Measurements from ENCODE around the gene LEKR1. TPM values are rescaled to one million over a fixed set of nuclear protein-coding genes. Genes with fewer than 3 reads are reported as not detected.

LEKR1 gene
- total RNA-seq, 5 donors from 2014 or later (not counting 1 experiment from before 2014, with no cell fraction given), result 1.2 to 3.6 (median 2.8) TPM

DNA sequence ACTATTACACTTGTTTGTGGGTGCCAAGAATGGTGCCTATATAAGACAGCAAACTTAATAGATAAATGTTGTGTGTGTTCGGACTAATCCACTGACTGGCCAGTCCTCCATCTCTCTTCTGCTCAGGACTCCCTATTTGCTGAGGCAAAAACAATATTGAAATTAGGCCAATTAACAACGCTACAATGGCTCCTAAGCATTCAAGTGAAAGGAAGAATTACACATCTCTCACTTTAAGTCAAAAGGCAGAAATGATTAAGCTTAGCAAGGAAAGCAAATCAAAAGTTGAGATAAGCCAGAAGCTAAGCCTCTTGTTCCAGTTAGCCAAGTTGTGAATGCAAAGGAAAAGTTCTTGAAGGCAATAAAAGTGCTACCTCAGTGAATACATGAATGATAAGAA, 206.8 kb downstream of the LEKR1 start:
- POLR2A ChIA-PET, result no interaction called here
- peaks cover 18 to 22% of the 10 kb centered on the region in 2 donors for H3K27me3 Mint-ChIP-seq
- Histone ChIP-seq H3K4me3 (ENCODE audit: control insufficient read depth in 1 of 2, extremely low read depth in 1 of 2, low read length in 1 of 2) (no peak overlapping the region), H3K27ac (ENCODE audit: low read length) (no peak overlapping the region), H3K9me3 (no peaks in the 10 kb centered on the region), H3K36me3 (ENCODE audit: control insufficient read depth in 2 of 2, extremely low read depth in 1 of 2, insufficient read depth in 1 of 2, low read length in 1 of 2) (no peaks in the 10 kb centered on the region), H3K27me3 (replicated peaks in 1 of 2; ENCODE audit: control insufficient read depth in 2 of 2, extremely low read depth in 1 of 2, insufficient read depth in 2 of 2, low read length in 1 of 2) (no peaks in the 10 kb centered on the region), H3K4me1 (ENCODE audit: control insufficient read depth in 1 of 2, extremely low read depth in 1 of 2, insufficient read depth in 2 of 2, low read length in 2 of 2) (no peaks in the 10 kb centered on the region)
- no CpG with 5 or more reads among the region's 2 CpGs for WGBS (ENCODE audit: insufficient coverage)
- H3K9me3 Mint-ChIP-seq, result peaks cover 0 to 3% (median 0%) of the 10 kb centered on the region in 3 donors
- DNase-seq (no peak), ATAC-seq (replicated peaks in 1 of 4) (no peak)
- no peak overlapping the region for H3K4me3 Mint-ChIP-seq
- no peak overlapping the region for H3K27ac Mint-ChIP-seq
- H3K36me3 Mint-ChIP-seq, result no peaks in the 10 kb centered on the region
- CTCF ChIA-PET, result no interaction called here
- peaks cover 0 to 5% (median 2%) of the 10 kb centered on the region in 3 donors for H3K4me1 Mint-ChIP-seq

DNA sequence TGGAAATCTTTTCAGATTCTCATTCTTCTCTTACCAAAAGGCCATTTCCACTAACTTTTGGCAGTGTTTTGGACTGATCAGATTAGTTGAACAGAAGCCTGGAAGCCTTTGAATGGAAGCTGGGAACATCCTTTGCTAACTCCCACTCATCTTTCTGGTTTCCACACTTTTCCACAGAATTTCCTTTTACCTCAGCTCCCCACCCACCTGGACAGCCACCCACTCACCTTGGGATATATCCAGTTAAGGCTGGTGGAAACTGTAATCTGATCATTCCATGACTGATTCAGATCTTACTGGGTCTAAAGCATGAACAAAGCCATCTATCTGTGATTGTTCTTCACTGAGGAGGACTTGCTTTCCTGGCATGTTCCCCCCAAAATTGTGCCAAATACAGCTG, 214.3 kb downstream of the LEKR1 start:
- no peaks in the 10 kb centered on the region for H3K9me3 ChIP-seq
- H3K4me3 ChIP-seq (ENCODE audit: control insufficient read depth in 1 of 2, extremely low read depth in 1 of 2, low read length in 1 of 2), result no peak overlapping the region
- H3K27ac ChIP-seq (ENCODE audit: low read length), result no peak overlapping the region
- H3K4me1 ChIP-seq (ENCODE audit: control insufficient read depth in 1 of 2, extremely low read depth in 1 of 2, insufficient read depth in 2 of 2, low read length in 2 of 2), result no peaks in the 10 kb centered on the region
- Mint-ChIP-seq H3K27me3 (peaks cover 13 to 27% of the 10 kb centered on the region in 2 donors), H3K4me3 (no peak overlapping the region), H3K4me1 (no peaks in the 10 kb centered on the region), H3K27ac (no peak overlapping the region), H3K36me3 (no peaks in the 10 kb centered on the region), H3K9me3 (peaks cover 0 to 3% (median 0%) of the 10 kb centered on the region in 3 donors)
- ATAC-seq (replicated peaks in 1 of 4) (no peak), DNase-seq (no peak)
- H3K36me3 ChIP-seq (ENCODE audit: control insufficient read depth in 2 of 2, extremely low read depth in 1 of 2, insufficient read depth in 1 of 2, low read length in 1 of 2), result no peaks in the 10 kb centered on the region
- H3K27me3 ChIP-seq (replicated peaks in 1 of 2; ENCODE audit: control insufficient read depth in 2 of 2, extremely low read depth in 1 of 2, insufficient read depth in 2 of 2, low read length in 1 of 2), result peaks cover 0 to 3% of the 10 kb centered on the region in 2 experiments
- ChIA-PET CTCF (no interaction called here), POLR2A (no interaction called here)

DNA sequence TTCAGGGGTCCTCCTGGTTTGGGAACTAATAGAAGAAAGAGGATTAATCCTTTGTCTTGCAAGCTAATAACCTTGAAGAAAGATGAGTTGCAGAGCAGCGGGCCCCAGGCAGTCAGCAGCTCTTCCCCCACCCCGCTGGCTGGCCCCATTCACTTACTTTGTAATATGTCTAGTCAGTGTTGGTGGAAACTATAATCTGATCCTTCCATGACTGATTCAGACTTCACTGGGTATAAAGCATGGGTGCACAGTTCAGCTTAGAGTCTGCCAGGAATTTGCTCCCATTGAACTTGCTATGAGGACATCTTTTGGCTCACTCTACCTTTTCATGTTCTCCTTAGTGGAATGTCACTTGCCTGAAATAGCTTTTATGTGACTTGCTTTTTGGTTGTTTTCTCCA, 216.1 kb downstream of the LEKR1 start:
- Mint-ChIP-seq H3K4me1 (no peaks in the 10 kb centered on the region), H3K27ac (no peak overlapping the region), H3K36me3 (no peaks in the 10 kb centered on the region), H3K9me3 (no peaks in the 10 kb centered on the region), H3K4me3 (no peak overlapping the region), H3K27me3 (peaks cover 13 to 29% of the 10 kb centered on the region in 2 donors)
- H3K36me3 ChIP-seq (ENCODE audit: control insufficient read depth in 2 of 2, extremely low read depth in 1 of 2, insufficient read depth in 1 of 2, low read length in 1 of 2), result no peaks in the 10 kb centered on the region
- H3K9me3 ChIP-seq, result no peaks in the 10 kb centered on the region
- CTCF ChIA-PET, result no interaction called here
- H3K27me3 ChIP-seq (replicated peaks in 1 of 2; ENCODE audit: control insufficient read depth in 2 of 2, extremely low read depth in 1 of 2, insufficient read depth in 2 of 2, low read length in 1 of 2), result peaks cover 0 to 5% of the 10 kb centered on the region in 2 experiments
- no peaks in the 10 kb centered on the region for H3K4me1 ChIP-seq (ENCODE audit: control insufficient read depth in 1 of 2, extremely low read depth in 1 of 2, insufficient read depth in 2 of 2, low read length in 2 of 2)
- no CpG with 5 or more reads among the region's 2 CpGs for WGBS (ENCODE audit: insufficient coverage)
- DNase-seq (no peak), ATAC-seq (replicated peaks in 1 of 4) (no peak)
- no peak overlapping the region for H3K4me3 ChIP-seq (ENCODE audit: control insufficient read depth in 1 of 2, extremely low read depth in 1 of 2, low read length in 1 of 2)
- no peak overlapping the region for H3K27ac ChIP-seq (ENCODE audit: low read length)
- POLR2A ChIA-PET, result interaction anchor here in 1 of 2 donors (0.6 kb wide), 1 partner anchor 334 kb away, joined by 3 read pairs; no protein-coding TSS in a partner anchor

DNA sequence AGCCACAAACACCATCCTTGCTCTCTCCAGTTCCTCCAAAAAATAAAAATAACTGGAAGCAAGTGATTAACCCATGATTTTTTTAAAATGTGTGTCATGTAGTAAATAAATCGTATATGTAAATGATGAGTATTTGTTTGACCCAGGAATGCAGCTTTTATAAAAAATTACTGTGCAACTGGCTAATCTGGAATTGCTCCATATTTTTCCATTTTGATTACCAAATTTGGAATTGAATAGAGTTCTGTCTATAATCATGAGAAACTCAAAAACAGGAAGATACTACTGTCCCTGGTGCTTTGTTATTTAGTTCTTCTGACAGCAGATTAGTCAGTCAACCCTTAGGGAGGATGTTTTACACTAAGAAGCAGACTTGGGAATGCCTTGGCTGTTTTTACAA, 217.6 kb downstream of the LEKR1 start:
- ATAC-seq (replicated peaks in 1 of 4) (no peak), DNase-seq (no peak)
- H3K36me3 Mint-ChIP-seq, result no peaks in the 10 kb centered on the region
- POLR2A ChIA-PET, result no interaction called here
- H3K27me3 ChIP-seq (replicated peaks in 1 of 2; ENCODE audit: control insufficient read depth in 2 of 2, extremely low read depth in 1 of 2, insufficient read depth in 2 of 2, low read length in 1 of 2), result peaks cover 0 to 5% of the 10 kb centered on the region in 2 experiments
- CTCF ChIA-PET, result no interaction called here
- H3K27ac ChIP-seq (ENCODE audit: low read length), result no peak overlapping the region
- H3K9me3 Mint-ChIP-seq, result no peaks in the 10 kb centered on the region
- no peak overlapping the region for H3K27ac Mint-ChIP-seq
- no peak overlapping the region for H3K4me3 Mint-ChIP-seq
- H3K27me3 Mint-ChIP-seq, result peaks cover 12 to 19% of the 10 kb centered on the region in 2 donors
- H3K4me1 ChIP-seq (ENCODE audit: control insufficient read depth in 1 of 2, extremely low read depth in 1 of 2, insufficient read depth in 2 of 2, low read length in 2 of 2), result no peaks in the 10 kb centered on the region
- no peaks in the 10 kb centered on the region for H3K36me3 ChIP-seq (ENCODE audit: control insufficient read depth in 2 of 2, extremely low read depth in 1 of 2, insufficient read depth in 1 of 2, low read length in 1 of 2)
- H3K4me1 Mint-ChIP-seq, result no peaks in the 10 kb centered on the region
- no peak overlapping the region for H3K4me3 ChIP-seq (ENCODE audit: control insufficient read depth in 1 of 2, extremely low read depth in 1 of 2, low read length in 1 of 2)
- H3K9me3 ChIP-seq, result no peaks in the 10 kb centered on the region
- WGBS (ENCODE audit: insufficient coverage), result no CpG with 5 or more reads among the region's 1 CpG

DNA sequence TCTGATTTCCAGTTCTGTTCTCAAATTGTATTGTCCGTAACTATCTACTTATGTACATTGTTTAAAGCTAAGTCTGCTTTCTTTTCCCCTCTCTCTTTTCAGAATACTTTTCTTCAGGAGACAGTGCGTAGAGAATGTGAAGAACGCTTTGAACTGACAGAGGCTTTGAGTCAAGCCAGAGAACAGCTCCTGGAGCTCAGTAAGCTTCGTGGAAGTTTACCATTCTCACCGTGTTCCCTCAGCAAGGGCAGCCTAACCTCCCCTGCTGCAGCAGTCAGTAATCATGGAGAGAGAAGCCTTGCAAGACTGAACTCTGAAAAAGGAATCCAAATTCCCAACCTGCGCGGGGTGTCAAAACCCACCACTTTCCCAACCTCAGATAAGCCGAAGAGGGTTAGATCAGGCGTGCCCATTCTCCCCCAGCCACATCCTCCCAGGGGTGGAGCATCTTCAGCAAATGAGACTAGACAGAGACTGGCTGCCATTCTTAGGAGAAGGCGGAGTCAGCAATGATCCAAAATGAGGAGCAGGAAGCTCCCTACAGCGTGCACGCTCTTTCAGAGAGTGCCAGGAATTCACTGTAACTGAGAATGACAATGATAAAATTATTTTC, 219.2 kb downstream of the LEKR1 start:
- WGBS (ENCODE audit: insufficient coverage), result 89% methylated on average over 3 of the region's 12 CpGs
- no peaks in the 10 kb centered on the region for H3K36me3 Mint-ChIP-seq
- H3K36me3 ChIP-seq (ENCODE audit: control insufficient read depth in 2 of 2, extremely low read depth in 1 of 2, insufficient read depth in 1 of 2, low read length in 1 of 2), result no peaks in the 10 kb centered on the region
- ChIA-PET POLR2A (no interaction called here), CTCF (no interaction called here)
- no peak overlapping the region for H3K27ac Mint-ChIP-seq
- no peak overlapping the region for H3K27ac ChIP-seq (ENCODE audit: low read length)
- no peak overlapping the region for H3K4me3 ChIP-seq (ENCODE audit: control insufficient read depth in 1 of 2, extremely low read depth in 1 of 2, low read length in 1 of 2)
- no peak for ATAC-seq (replicated peaks in 1 of 4)
- no peaks in the 10 kb centered on the region for H3K9me3 Mint-ChIP-seq
- no peaks in the 10 kb centered on the region for H3K9me3 ChIP-seq
- no peaks in the 10 kb centered on the region for H3K4me1 Mint-ChIP-seq
- H3K27me3 ChIP-seq (replicated peaks in 1 of 2; ENCODE audit: control insufficient read depth in 2 of 2, extremely low read depth in 1 of 2, insufficient read depth in 2 of 2, low read length in 1 of 2), result peaks cover 0 to 5% of the 10 kb centered on the region in 2 experiments
- no peaks in the 10 kb centered on the region for H3K4me1 ChIP-seq (ENCODE audit: control insufficient read depth in 1 of 2, extremely low read depth in 1 of 2, insufficient read depth in 2 of 2, low read length in 2 of 2)
- no peak for DNase-seq
- H3K4me3 Mint-ChIP-seq, result no peak overlapping the region
- peaks cover 15 to 19% of the 10 kb centered on the region in 2 donors for H3K27me3 Mint-ChIP-seq

DNA sequence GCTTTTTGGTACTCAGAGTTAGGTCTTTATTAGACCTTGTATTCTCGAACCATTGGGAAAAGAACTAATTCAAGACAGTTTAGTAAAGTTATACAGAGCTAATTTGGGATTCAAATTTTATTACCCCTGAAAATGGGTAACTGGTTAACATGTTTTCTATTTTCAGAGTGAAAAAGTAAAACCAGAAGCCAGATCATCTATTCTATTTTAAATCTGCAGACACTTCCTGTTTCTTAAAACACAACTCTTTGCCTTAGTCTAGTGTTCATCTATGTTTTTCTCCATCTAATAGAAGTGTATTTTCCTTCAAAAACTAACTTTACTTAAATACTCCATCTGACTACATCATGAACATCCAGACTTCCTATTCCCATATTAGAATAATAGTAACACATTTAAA, 220.4 kb downstream of the LEKR1 start:
- no CpG with 5 or more reads among the region's 1 CpG for WGBS (ENCODE audit: insufficient coverage)
- H3K4me3 ChIP-seq (ENCODE audit: control insufficient read depth in 1 of 2, extremely low read depth in 1 of 2, low read length in 1 of 2), result no peak overlapping the region
- H3K36me3 ChIP-seq (ENCODE audit: control insufficient read depth in 2 of 2, extremely low read depth in 1 of 2, insufficient read depth in 1 of 2, low read length in 1 of 2), result no peaks in the 10 kb centered on the region
- H3K27ac ChIP-seq (ENCODE audit: low read length), result no peak overlapping the region
- Mint-ChIP-seq H3K9me3 (no peaks in the 10 kb centered on the region), H3K27ac (no peak overlapping the region), H3K36me3 (no peaks in the 10 kb centered on the region), H3K4me1 (no peaks in the 10 kb centered on the region), H3K4me3 (no peak overlapping the region), H3K27me3 (peaks cover 14 to 15% of the 10 kb centered on the region in 2 donors)
- peaks cover 0 to 5% of the 10 kb centered on the region in 2 experiments for H3K27me3 ChIP-seq (replicated peaks in 1 of 2; ENCODE audit: control insufficient read depth in 2 of 2, extremely low read depth in 1 of 2, insufficient read depth in 2 of 2, low read length in 1 of 2)
- ATAC-seq (replicated peaks in 1 of 4) (no peak), DNase-seq (no peak)
- POLR2A ChIA-PET, result no interaction called here
- CTCF ChIA-PET, result interaction anchor here in 1 of 2 donors (0.8 kb wide), 1 partner anchor 687 kb away, joined by 3 read pairs; no protein-coding TSS in a partner anchor
- no peaks in the 10 kb centered on the region for H3K4me1 ChIP-seq (ENCODE audit: control insufficient read depth in 1 of 2, extremely low read depth in 1 of 2, insufficient read depth in 2 of 2, low read length in 2 of 2)
- H3K9me3 ChIP-seq, result no peaks in the 10 kb centered on the region
